Stimulated activated CD8-positive, alpha-beta memory T cell treated with anti-CD3 and anti-CD28 coated beads, Interleukin-7, amount 100 ng/mL, for 4 hours (primary cell): Measurements from ENCODE around the gene TTLL7.

Experiments used
- DNase-seq, 2 donors: peaks; one replicate each; pipeline ENCODE4 v3.0.0-alpha.2; 2020; ENCODE audit warnings: low read depth in 2 of 2

Gene TTLL7

GRCh38 chr1:83998498-83999315 is at the start of gene TTLL7:
Gene TTLL7, minus strand, starts transcription at chr1:83999132. Its CDS starts 46,921 bp downstream, at chr1:83952211.
- DNase-seq: peak in 1 of 2 donors; percentile 39

- DNase-seq: no peak
Measured at GRCh38 chr1:84042461-84042860, 43.5 kb upstream of the TTLL7 start.

- DNase-seq: no peak
Measured at GRCh38 chr1:84037758-84038611, 39.1 kb upstream of the TTLL7 start.

- DNase-seq: no peak
Measured at GRCh38 chr1:84031802-84032327, 32.9 kb upstream of the TTLL7 start.

- DNase-seq: no peak
Measured at GRCh38 chr1:84027368-84027767, 28.4 kb upstream of the TTLL7 start.

- no peak for DNase-seq
Measured at GRCh38 chr1:84025966-84026365, 27.0 kb upstream of the TTLL7 start.

GRCh38 chr1:84021822-84022221 is 22.9 kb upstream of the TTLL7 start:
- DNase-seq: no peak

GRCh38 chr1:84020151-84020550 is 21.2 kb upstream of the TTLL7 start:
- no peak for DNase-seq

- no peak for DNase-seq
Measured at GRCh38 chr1:84019217-84019616, 20.3 kb upstream of the TTLL7 start.

- DNase-seq: no peak
Measured at GRCh38 chr1:84013708-84014107, 14.8 kb upstream of the TTLL7 start.

- no peak for DNase-seq
Measured at GRCh38 chr1:84012018-84012417, 13.1 kb upstream of the TTLL7 start.

- DNase-seq: no peak
Measured at GRCh38 chr1:84010136-84010535, 11.2 kb upstream of the TTLL7 start.

- DNase-seq: no peak
Measured at GRCh38 chr1:84008631-84009030, 9.7 kb upstream of the TTLL7 start.

GRCh38 chr1:84006591-84006990 is 7.7 kb upstream of the TTLL7 start:
- DNase-seq: no peak

- no peak for DNase-seq
Measured at GRCh38 chr1:84001501-84001900, 2.6 kb upstream of the TTLL7 start.

- DNase-seq: no peak
Measured at GRCh38 chr1:84000954-84001495, 2.1 kb upstream of the TTLL7 start.

- DNase-seq: no peak
Measured at GRCh38 chr1:84000196-84000885, 1.4 kb upstream of the TTLL7 start.

GRCh38 chr1:83999316-83999819 is 436 bp upstream of the TTLL7 start:
- DNase-seq: no peak

GRCh38 chr1:83998205-83998497 is 781 bp downstream of the TTLL7 start:
- no peak for DNase-seq

GRCh38 chr1:83997631-83998030 is 1.3 kb downstream of the TTLL7 start:
- DNase-seq: no peak

GRCh38 chr1:83996621-83997020 is 2.3 kb downstream of the TTLL7 start:
- no peak for DNase-seq

GRCh38 chr1:83996191-83996590 is 2.7 kb downstream of the TTLL7 start:
- no peak for DNase-seq
